Pancreas (tissue), 10 donors: Measurements from ENCODE around the gene AMOTL1. TPM values are rescaled to one million over a fixed set of nuclear protein-coding genes. Genes with fewer than 3 reads are reported as not detected.
"Not testable (repeated sequence)": the region's sequence is repeated elsewhere in the genome, so short reads cannot be mapped to it uniquely, and the experiment has no call there.

ENCODE experiments used
- ATAC-seq, 4 donors: fragments of 200-7000 bp; cut with Tn5 transposase; one replicate each; pipeline versions ENCODE4 v1.8.0 to v1.9.1; 2020; ENCODE audit warnings: mild to moderate bottlenecking in 4 of 4, moderate library complexity in 4 of 4
- DNase-seq, 6 donors: peaks; one replicate each; pipeline ENCODE4 v3.0.0-alpha.2; 2020
- FAIRE-seq: peaks from 2 replicates; lab custom pipeline; 2012; peaks lifted over from hg19 to GRCh38; lab: Jason Lieb, UNC
- H3K27ac ChIP-seq, 4 donors: fragments of 200-600 bp; sonication (generic); 1 replicate in 3 of 4; 2 replicates in 1 of 4; pipeline versions ENCODE4 v1.5.0 to v1.8.0; 2020
- H3K27me3 ChIP-seq, 4 donors: fragments of 200-600 bp; one replicate each; pipeline ENCODE4 v1.8.0; 2021
- H3K36me3 ChIP-seq, 3 donors: fragments of 200-600 bp; sonication (generic) in 1 of 3; one replicate each; pipeline versions ENCODE4 v1.5.0 to v1.8.0; 2020 to 2021
- H3K4me1 ChIP-seq, 3 donors: fragments of 200-600 bp; one replicate each; pipeline ENCODE4 v1.8.0; 2021
- H3K4me3 ChIP-seq, 4 donors: fragments of 200-600 bp; sonication (generic) in 2 of 4; one replicate each; pipeline versions ENCODE4 v1.5.0 to v1.8.0; 2020 to 2021
- H3K9me3 ChIP-seq, 4 donors: fragments of 200-600 bp; one replicate each; pipeline ENCODE4 v1.8.0; 2021
- CTCF ChIP-seq, 4 donors: fragments of 200-600 bp; sonication (generic) in 3 of 4; IDR thresholded peaks; one replicate each; pipeline versions ENCODE4 v1.5.0 to v1.8.0; 2021; ENCODE audit warnings: antibody characterized with exemption in 4 of 4
- WGBS, 2 donors: extraction: QIAGEN DNeasy Blood & Tissue Kit; methylation state at CpG; one replicate each; pipeline ENCODE4 v1.1.7; 2013; 5-methylcytosine and 5-hydroxymethylcytosine counted together
- intact Hi-C, 3 donors: fragments of 100-400 bp; cut with DNase I; formaldehyde crosslinking; loops; one replicate each; pipeline versions ENCODE4 v1.11.1 to v1.14.2; 2022
- polyA plus RNA-seq, 2 donors: library from polyadenylated mRNA; stranded (reverse); fragments of 200-250 nt; gene quantifications; one replicate each; pipeline ENCODE4 v1.2.3, GENCODE V29; 2013
- total RNA-seq, 6 donors: library from RNA; stranded (reverse); fragmentation: NEBNext Ultra II Directional in 4 of 6; extraction: Animal tissue kit (Norgen Biotek cat#: 25700) in 4 of 6; gene quantifications; one replicate each; pipeline versions ENCODE4 v1.2.1 to v1.2.4, GENCODE V29; 2021 to 2023
- donor health status: healthy with polysubstance abuse.
- donor health status: DM: no; HTN: no; CAD: no; lungs with moderate emphysema.
- donor health status: DM: no; HTN: no; CAD: no.
- donor health status: control.
- donor health status: control.
- donor health status: Bipolar disorder and iron deficiency.
- donor health status: DM: yes; HTN: yes; CAD: no.
- donor health status: DM: no; HTN: no; CAD: no.
- donor health status: DM: no; HTN: no; CAD: no.
- donor health status: DM: yes; HTN: yes; CAD: no.

AMOTL1 gene
- total and polyA plus RNA-seq, 8 donors = 3.5 to 30.2 (median 18.4) TPM

GRCh38 chr11:94787801-94788200 lies 19.6 kb downstream of the AMOTL1 start:
- TF ChIP-seq CTCF (IDR thresholded peaks at IDR 0.05) = no peak
- Histone ChIP-seq H3K36me3 (no peaks in the 10 kb centered on the region), H3K9me3 (no peaks in the 10 kb centered on the region), H3K27me3 (no peaks in the 10 kb centered on the region), H3K4me1 (peaks cover 28 to 46% (median 29%) of the 10 kb centered on the region in 3 donors), H3K4me3 (no peak overlapping the region), H3K27ac (no peak overlapping the region)
- intact Hi-C loops = no loop called here
- DNase-seq (peak in 4 of 6 donors; percentile 43 to 71 (median 57)), FAIRE-seq (no peak), ATAC-seq (peak; percentile 72 to 82 (median 77))
- WGBS, 2 donors = 15 to 18% methylated on average over 5 of the region's 5 CpGs

- Histone ChIP-seq H3K4me3 (no peak overlapping the region), H3K36me3 (no peaks in the 10 kb centered on the region), H3K4me1 (peaks cover 33 to 49% (median 35%) of the 10 kb centered on the region in 3 donors), H3K9me3 (no peaks in the 10 kb centered on the region), H3K27me3 (no peaks in the 10 kb centered on the region), H3K27ac (no peak overlapping the region)
- peak in 2 of 4 donors; percentile 14 to 33 for ATAC-seq
- TF ChIP-seq CTCF (IDR thresholded peaks at IDR 0.05) = no peak
- FAIRE-seq = no peak
- DNase-seq = no peak
- intact Hi-C loops = no loop called here
- 46 to 51% methylated on average over 5 of the region's 5 CpGs for WGBS, 2 donors
Observed at GRCh38 chr11:94788396-94788795, 20.2 kb downstream of the AMOTL1 start.

DNA sequence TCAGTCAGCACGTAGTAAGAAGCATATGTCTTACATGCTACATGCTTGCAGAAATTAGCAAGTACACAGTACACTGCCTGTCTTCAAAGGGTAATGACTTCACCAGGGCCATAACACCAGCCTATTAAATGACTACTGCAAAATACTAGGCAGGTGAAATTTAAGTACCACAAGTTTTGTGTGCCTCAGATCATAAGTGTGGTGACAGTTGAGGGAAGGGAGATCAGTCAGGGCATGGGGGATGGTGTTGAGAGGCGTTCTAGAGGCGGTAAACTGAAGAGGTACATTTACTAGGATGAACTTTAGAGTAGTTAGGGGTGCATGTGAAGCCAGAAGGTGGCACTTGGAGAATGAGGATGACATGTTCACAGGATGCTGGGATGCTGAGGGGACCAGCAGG lies 22.0 kb downstream of the AMOTL1 start:
- peaks cover 49 to 59% (median 53%) of the 10 kb centered on the region in 3 donors for H3K4me1 ChIP-seq
- peak overlapping the region in 1 of 4 donors; percentile 37 for H3K27ac ChIP-seq
- H3K36me3 ChIP-seq = no peaks in the 10 kb centered on the region
- TF ChIP-seq CTCF (IDR thresholded peaks at IDR 0.05) = no peak
- intact Hi-C loops = no loop called here
- no peak for ATAC-seq
- no peak for FAIRE-seq
- H3K9me3 ChIP-seq = no peaks in the 10 kb centered on the region
- DNase-seq = no peak
- no peak overlapping the region for H3K4me3 ChIP-seq
- no peaks in the 10 kb centered on the region for H3K27me3 ChIP-seq
- 92 to 93% methylated on average over 3 of the region's 3 CpGs for WGBS, 2 donors

DNA sequence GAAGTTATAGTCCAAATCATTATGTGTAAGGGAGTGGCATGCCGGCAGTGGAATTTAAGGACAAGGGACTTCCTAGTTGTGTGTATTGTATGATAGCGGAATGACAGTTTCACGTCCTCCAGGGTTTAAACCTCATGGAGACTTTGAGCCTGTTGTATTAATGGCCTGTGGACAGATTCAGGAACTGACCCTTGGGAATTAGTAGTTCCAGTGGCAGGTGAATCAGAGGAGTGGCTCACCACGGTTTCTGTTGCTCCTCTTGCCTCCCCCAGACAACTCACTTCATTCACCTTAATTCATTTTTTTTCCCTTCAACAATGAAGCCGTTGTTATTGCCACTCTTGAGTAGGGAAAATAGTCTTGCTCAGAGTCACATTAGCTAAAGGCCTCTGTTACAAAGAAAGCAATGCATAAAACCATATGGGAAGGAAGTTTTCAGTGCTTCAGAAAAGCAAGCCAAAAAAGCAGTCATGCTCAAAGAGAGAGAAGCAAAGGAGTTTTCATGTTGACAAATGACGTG lies 22.6 kb downstream of the AMOTL1 start:
- TF ChIP-seq CTCF (IDR thresholded peaks at IDR 0.05) = no peak
- H3K9me3 ChIP-seq = no peaks in the 10 kb centered on the region
- peak overlapping the region in 2 of 4 donors; percentile 37 to 41 for H3K27ac ChIP-seq
- H3K27me3 ChIP-seq = no peaks in the 10 kb centered on the region
- FAIRE-seq (no peak), ATAC-seq (no peak), DNase-seq (no peak)
- no peak overlapping the region for H3K4me3 ChIP-seq
- intact Hi-C loops = no loop called here
- peaks cover 50 to 64% (median 58%) of the 10 kb centered on the region in 3 donors for H3K4me1 ChIP-seq
- H3K36me3 ChIP-seq = no peaks in the 10 kb centered on the region
- 47 to 48% methylated on average over 6 of the region's 6 CpGs for WGBS, 2 donors

- Histone ChIP-seq H3K27me3 (no peaks in the 10 kb centered on the region), H3K36me3 (no peaks in the 10 kb centered on the region), H3K27ac (peak overlapping the region in 2 of 4 donors; percentile 37 to 41), H3K9me3 (no peaks in the 10 kb centered on the region), H3K4me1 (peaks cover 55 to 69% (median 64%) of the 10 kb centered on the region in 3 donors), H3K4me3 (no peak overlapping the region)
- intact Hi-C loops = no loop called here
- ATAC-seq (no peak), DNase-seq (no peak), FAIRE-seq (no peak)
- WGBS, 2 donors = 72 to 75% methylated on average over 3 of the region's 3 CpGs
- TF ChIP-seq CTCF (IDR thresholded peaks at IDR 0.05) = no peak
Observed at GRCh38 chr11:94791216-94791889, 23.2 kb downstream of the AMOTL1 start.

- intact Hi-C loops, DNase-seq, ATAC-seq, H3K27me3 ChIP-seq, FAIRE-seq, H3K4me3 ChIP-seq, H3K9me3 ChIP-seq, H3K27ac ChIP-seq, H3K36me3 ChIP-seq: not testable (repeated sequence)
- peaks cover 60 to 66% (median 64%) of the 10 kb centered on the region in 3 donors for H3K4me1 ChIP-seq
- WGBS, 2 donors = 96% methylated on average over 5 of the region's 5 CpGs
Observed at GRCh38 chr11:94791942-94792341, 23.8 kb downstream of the AMOTL1 start.
